GM19395 (cell line): ENCODE results near the gene SPTBN4.
"Not testable (repeated sequence)": the region's sequence is repeated elsewhere in the genome, so short reads cannot be mapped to it uniquely, and the experiment has no call there.

Experiments
- ATAC-seq: cut with Tn5 transposase; IDR thresholded peaks from one replicate; pipeline ENCODE4 v1.9.1; 2021; ENCODE audit warnings: mild to moderate bottlenecking, moderate library complexity; ENCODE audit not compliant: unreplicated experiment

Gene SPTBN4

GRCh38 chr19:40528078-40528477, 61.3 kb downstream of the SPTBN4 start:
- ATAC-seq = no peak

GRCh38 chr19:40528533-40529092, 61.8 kb downstream of the SPTBN4 start:
- ATAC-seq = no peak

GRCh38 chr19:40529093-40529954, 62.5 kb downstream of the SPTBN4 start:
- ATAC-seq = no peak

- no peak for ATAC-seq
Observed at GRCh38 chr19:40530091-40530901, 63.5 kb downstream of the SPTBN4 start.

- ATAC-seq = no peak
Observed at GRCh38 chr19:40533508-40533907, 66.7 kb downstream of the SPTBN4 start.

- no peak for ATAC-seq
Observed at GRCh38 chr19:40534148-40534547, 67.3 kb downstream of the SPTBN4 start.

- ATAC-seq = no peak
Observed at GRCh38 chr19:40539070-40539469, 72.3 kb downstream of the SPTBN4 start.

GRCh38 chr19:40542202-40542859, 75.5 kb downstream of the SPTBN4 start:
- ATAC-seq = no peak

- ATAC-seq = no peak
Observed at GRCh38 chr19:40543029-40543597, 76.3 kb downstream of the SPTBN4 start.

- not testable (repeated sequence) for ATAC-seq
Observed at GRCh38 chr19:40546153-40546841, 79.5 kb downstream of the SPTBN4 start.

GRCh38 chr19:40547190-40547589, 80.4 kb downstream of the SPTBN4 start:
- ATAC-seq = not testable (repeated sequence)

GRCh38 chr19:40547836-40548235, 81.0 kb downstream of the SPTBN4 start:
- ATAC-seq = no peak

GRCh38 chr19:40549007-40549708, 82.4 kb downstream of the SPTBN4 start:
- ATAC-seq = no peak

- no peak for ATAC-seq
Observed at GRCh38 chr19:40550951-40551350, 84.2 kb downstream of the SPTBN4 start.

GRCh38 chr19:40552848-40553247, 86.0 kb downstream of the SPTBN4 start:
- ATAC-seq = no peak

- no peak for ATAC-seq
Observed at GRCh38 chr19:40553885-40554857, 87.4 kb downstream of the SPTBN4 start.

- ATAC-seq = no peak
Observed at GRCh38 chr19:40555978-40556689, 89.3 kb downstream of the SPTBN4 start.
